Large intestine (tissue), 12 donors: ENCODE measurements around the gene COLGALT1. TPM values are rescaled to one million over a fixed set of nuclear protein-coding genes. Genes with fewer than 3 reads are reported as not detected.
"Not testable (repeated sequence)": the region's sequence is repeated elsewhere in the genome, so short reads cannot be mapped to it uniquely, and the experiment has no call there.

Experiments used
- DNase-seq, 2 donors: peaks; one replicate each; pipeline versions ENCODE4 v3.0.0 to v3.0.0-alpha.2; 2013
- H3K27ac ChIP-seq: one replicate; pipeline ENCODE4 v1.5.1; 2013; ENCODE audit warnings: low read length
- H3K27me3 ChIP-seq: 2 replicates; pipeline ENCODE4 v1.6.1; 2013; ENCODE audit warnings: low read length; ENCODE audit not compliant: control insufficient read depth, insufficient read depth
- H3K36me3 ChIP-seq: 2 replicates; pipeline ENCODE4 v1.6.1; 2013; ENCODE audit warnings: low read length; ENCODE audit not compliant: control insufficient read depth, insufficient read depth
- H3K4me1 ChIP-seq: one replicate; pipeline ENCODE4 v1.6.1; 2013; ENCODE audit warnings: low read length; ENCODE audit not compliant: control insufficient read depth, insufficient read depth
- H3K4me3 ChIP-seq: one replicate; pipeline ENCODE4 v1.5.1; 2013; ENCODE audit warnings: low read length
- H3K9me3 ChIP-seq: one replicate; pipeline ENCODE4 v1.6.1; 2013; ENCODE audit warnings: mild to moderate bottlenecking, low read depth, low read length, moderate library complexity; ENCODE audit not compliant: control insufficient read depth
- WGBS: methylation state at CpG from one replicate; pipeline ENCODE4 v1.1.5; 2013; ENCODE audit warnings: low lambda C conversion rate; ENCODE audit not compliant: insufficient coverage; 5-methylcytosine and 5-hydroxymethylcytosine counted together
- long read RNA-seq, 11 donors: transcript quantifications; one replicate each; lab custom pipeline, GENCODE V29; 2026
- polyA plus RNA-seq: library from polyadenylated mRNA; unstranded; fragments of 120-200 nt; gene quantifications from one replicate; pipeline ENCODE4 v1.2.1, GENCODE V29; 2013

COLGALT1 gene
- 50.4 TPM for polyA plus RNA-seq
- long read RNA-seq, donor 1, partial matches to known transcripts: 0 of 6 reads
- long read RNA-seq, donor 1, other reads (novel, unspliced or antisense): 0 of 6 reads
- long read RNA-seq, donor 2, transcript COLGALT1-202 (2 exons, 2,941 nt): minor isoform, 5 of 11 reads
- long read RNA-seq, donor 2, transcript COLGALT1-201 (12 exons, 3,704 nt): major isoform, 6 of 11 reads
- long read RNA-seq, donor 2, partial matches to known transcripts: 0 of 11 reads
- long read RNA-seq, donor 2, other reads (novel, unspliced or antisense): 0 of 11 reads
- long read RNA-seq, donor 3: 0 reads
- long read RNA-seq, donor 4, partial matches to known transcripts: 0 of 1 reads
- long read RNA-seq, donor 4, other reads (novel, unspliced or antisense): 0 of 1 reads
- long read RNA-seq, donor 5, partial matches to known transcripts: 0 of 7 reads
- long read RNA-seq, donor 5, other reads (novel, unspliced or antisense): 0 of 7 reads
- long read RNA-seq, donor 6, transcript COLGALT1-201 (12 exons, 3,704 nt): major isoform, 8 of 10 reads
- long read RNA-seq, donor 6, partial matches to known transcripts: 0 of 10 reads
- long read RNA-seq, donor 6, other reads (novel, unspliced or antisense): 0 of 10 reads
- long read RNA-seq, donor 7, transcript COLGALT1-201 (12 exons, 3,704 nt): major isoform, 6 of 7 reads
- long read RNA-seq, donor 7, partial matches to known transcripts: 0 of 7 reads
- long read RNA-seq, donor 7, other reads (novel, unspliced or antisense): 0 of 7 reads
- long read RNA-seq, donor 8, transcript COLGALT1-202 (2 exons, 2,941 nt): minor isoform, 6 of 14 reads
- long read RNA-seq, donor 8, transcript COLGALT1-201 (12 exons, 3,704 nt): major isoform, 8 of 14 reads
- long read RNA-seq, donor 8, partial matches to known transcripts: 0 of 14 reads
- long read RNA-seq, donor 8, other reads (novel, unspliced or antisense): 0 of 14 reads
- long read RNA-seq, donor 9, partial matches to known transcripts: 5 of 9 reads
- long read RNA-seq, donor 9, other reads (novel, unspliced or antisense): 0 of 9 reads
- long read RNA-seq, donor 10, transcript COLGALT1-201 (12 exons, 3,704 nt): major isoform, 7 of 10 reads
- long read RNA-seq, donor 10, partial matches to known transcripts: 0 of 10 reads
- long read RNA-seq, donor 10, other reads (novel, unspliced or antisense): 0 of 10 reads
- long read RNA-seq, donor 11, partial matches to known transcripts: 0 of 5 reads
- long read RNA-seq, donor 11, other reads (novel, unspliced or antisense): 0 of 5 reads

DNA sequence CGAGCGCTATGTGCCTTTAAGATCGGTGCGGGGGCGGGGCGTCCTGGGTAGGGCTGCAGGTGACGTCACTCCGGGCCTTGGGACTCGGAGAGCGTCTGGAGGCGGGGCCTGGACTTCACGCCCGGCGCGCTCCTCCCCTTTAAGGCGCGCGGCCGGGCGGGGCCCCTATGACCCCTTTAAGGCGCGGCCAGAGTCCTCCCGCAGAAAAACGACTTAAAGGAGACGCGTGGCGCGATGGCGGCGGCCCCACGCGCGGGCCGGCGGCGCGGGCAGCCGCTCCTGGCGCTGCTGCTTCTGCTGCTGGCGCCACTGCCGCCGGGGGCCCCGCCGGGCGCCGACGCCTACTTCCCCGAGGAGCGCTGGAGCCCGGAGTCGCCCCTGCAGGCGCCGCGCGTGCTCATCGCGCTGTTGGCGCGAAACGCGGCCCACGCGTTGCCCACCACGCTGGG is at the start of gene COLGALT1:
Gene COLGALT1 (plus strand): TSS at position 170 of the 449 bp plus-strand sequence. CDS start 65 bp downstream, at position 235.
- H3K27me3 ChIP-seq: no peaks in the 10 kb centered on the region
- DNase-seq: peak; percentile 95 to 96
- peak within 1 kb of the TSS; percentile 97 for H3K4me3 ChIP-seq
- peaks cover 9% of the 10 kb centered on the region for H3K4me1 ChIP-seq
- no peaks in the 10 kb centered on the region for H3K9me3 ChIP-seq
- WGBS: no CpG with 5 or more reads among the region's 64 CpGs
- peaks cover 18% of the 10 kb centered on the region for H3K36me3 ChIP-seq
- H3K27ac ChIP-seq: peak within 1 kb of the TSS; percentile 83

DNA sequence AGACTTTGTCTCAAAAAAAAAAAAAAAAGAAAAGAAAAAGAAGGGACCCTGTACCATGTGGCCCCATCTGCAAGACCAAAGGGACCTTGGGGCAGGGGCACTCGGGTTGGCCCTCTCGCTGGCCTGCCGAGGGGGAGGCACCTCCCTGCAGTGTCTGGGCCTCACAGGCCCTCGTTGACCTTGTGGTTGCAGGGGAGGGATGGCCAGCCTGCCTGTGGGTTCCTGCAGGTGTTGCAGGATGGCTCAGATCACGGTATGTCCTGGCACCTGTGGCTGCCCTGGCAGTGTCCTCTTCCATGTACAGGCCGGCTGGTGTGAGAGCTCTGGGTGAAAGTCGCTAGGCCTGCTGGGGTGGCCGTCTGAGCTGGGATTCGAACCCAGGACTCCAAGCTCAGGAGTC is 48.7 kb upstream of the COLGALT1 start:
- no CpG with 5 or more reads among the region's 9 CpGs for WGBS
- H3K27me3 ChIP-seq: no peaks in the 10 kb centered on the region
- H3K9me3 ChIP-seq: no peaks in the 10 kb centered on the region
- peaks cover 7% of the 10 kb centered on the region for H3K4me1 ChIP-seq
- no peak overlapping the region for H3K27ac ChIP-seq
- no peak for DNase-seq
- H3K4me3 ChIP-seq: no peak overlapping the region
- peaks cover 3% of the 10 kb centered on the region for H3K36me3 ChIP-seq

DNA sequence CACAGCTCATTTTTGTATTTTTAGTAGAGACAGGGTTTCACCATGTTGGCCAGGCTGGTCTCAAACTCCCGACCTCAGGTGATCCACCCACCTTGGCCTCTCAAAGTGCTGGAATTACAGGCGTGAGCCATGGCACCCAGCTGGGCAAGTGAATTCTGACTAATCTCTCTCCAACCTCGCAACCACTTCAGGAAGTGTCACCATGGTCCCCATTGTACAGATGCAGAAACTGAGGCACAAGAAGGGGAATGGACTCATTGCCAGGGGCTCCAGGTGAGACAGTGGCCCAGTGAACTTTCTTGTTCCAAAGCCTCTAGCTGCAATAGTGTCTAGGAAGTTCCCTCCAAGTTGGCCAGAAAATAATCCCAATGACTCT is 46.9 kb upstream of the COLGALT1 start:
- H3K4me3 ChIP-seq, H3K9me3 ChIP-seq, H3K27ac ChIP-seq, H3K36me3 ChIP-seq, DNase-seq, H3K27me3 ChIP-seq: not testable (repeated sequence)
- H3K4me1 ChIP-seq: peaks cover 13% of the 10 kb centered on the region
- no CpG with 5 or more reads among the region's 3 CpGs for WGBS

DNA sequence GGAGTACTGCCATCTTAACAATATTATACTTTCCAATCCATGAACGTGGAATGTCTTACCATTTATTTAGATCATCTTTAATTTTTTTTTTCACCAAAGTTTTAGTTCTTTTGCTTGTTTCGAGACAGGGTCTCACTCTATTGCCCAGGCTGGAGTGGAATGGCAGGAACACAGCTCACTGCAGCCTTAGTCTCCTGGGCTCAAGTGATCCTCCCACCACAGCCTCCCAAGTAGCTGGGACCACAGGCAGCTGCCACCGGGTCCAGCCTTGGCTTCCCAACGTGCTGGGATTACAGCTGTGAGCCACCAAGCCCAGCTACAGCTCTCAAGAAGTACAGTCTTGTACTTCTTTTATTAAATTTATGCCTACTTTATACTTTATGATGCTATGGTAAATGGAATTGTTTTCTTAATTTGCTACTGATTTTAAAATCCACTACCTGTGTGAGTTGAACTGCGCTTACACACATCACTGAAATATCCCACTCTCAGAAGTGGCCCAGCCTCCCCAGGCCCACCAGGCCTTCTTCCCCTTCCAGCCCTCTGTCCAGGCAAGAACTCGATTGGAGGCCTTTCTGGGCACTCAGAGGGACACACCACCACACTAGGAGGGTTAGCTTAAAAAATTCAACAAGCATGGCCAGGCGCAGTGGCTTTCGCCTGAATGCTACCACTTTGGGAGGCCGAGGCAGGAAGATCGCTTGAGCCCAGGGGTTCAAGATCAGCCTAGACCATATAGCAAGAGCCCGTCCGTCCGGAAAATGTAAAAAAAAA is 45.0 kb upstream of the COLGALT1 start:
- Histone ChIP-seq H3K27ac (no peak overlapping the region), H3K4me1 (peaks cover 13% of the 10 kb centered on the region), H3K9me3 (no peaks in the 10 kb centered on the region), H3K36me3 (peaks cover 3% of the 10 kb centered on the region), H3K4me3 (peak overlapping the region; percentile 93), H3K27me3 (no peaks in the 10 kb centered on the region)
- 89% methylated on average over 1 of the region's 13 CpGs for WGBS
- no peak for DNase-seq

DNA sequence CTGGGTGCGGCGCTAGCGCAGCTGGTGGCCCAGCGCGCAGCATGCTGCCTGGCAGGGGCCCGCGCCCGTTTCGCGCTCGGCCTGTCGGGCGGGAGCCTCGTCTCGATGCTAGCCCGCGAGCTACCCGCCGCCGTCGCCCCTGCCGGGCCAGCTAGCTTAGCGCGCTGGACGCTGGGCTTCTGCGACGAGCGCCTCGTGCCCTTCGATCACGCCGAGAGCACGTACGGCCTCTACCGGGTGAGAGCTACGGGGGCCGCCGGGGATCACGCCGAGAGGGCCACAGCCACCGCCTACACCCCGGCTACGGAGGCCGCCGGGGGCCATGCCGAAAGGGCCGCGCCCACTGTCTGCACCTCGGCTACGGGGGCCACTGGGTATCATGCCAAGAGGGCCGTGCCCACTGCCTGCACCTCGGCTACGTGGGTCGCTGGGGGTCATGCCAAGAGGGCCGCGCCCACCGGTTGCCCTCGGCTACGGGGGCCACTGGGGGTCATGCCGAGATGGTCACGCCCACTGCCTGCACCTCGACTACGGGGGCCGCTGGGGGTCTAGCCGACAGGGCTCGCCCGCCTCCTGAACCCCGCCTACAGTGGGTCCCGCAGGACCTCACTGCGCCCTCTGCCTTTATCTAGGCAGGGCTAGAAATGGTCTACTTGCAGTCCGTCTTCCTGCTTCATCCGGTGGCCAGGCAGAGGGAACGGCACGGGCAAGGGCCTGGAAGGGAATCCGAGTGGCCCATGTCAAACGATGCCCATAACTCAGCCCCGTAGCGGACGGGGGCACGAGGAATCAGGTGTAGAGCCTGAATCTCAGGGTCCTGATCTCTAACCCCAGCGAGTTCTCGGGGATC is 43.5 kb upstream of the COLGALT1 start:
- Histone ChIP-seq H3K27me3 (no peaks in the 10 kb centered on the region), H3K36me3 (peaks cover 7% of the 10 kb centered on the region), H3K4me3 (peak overlapping the region; percentile 93), H3K9me3 (peaks cover 2% of the 10 kb centered on the region), H3K4me1 (peaks cover 13% of the 10 kb centered on the region), H3K27ac (peak overlapping the region; percentile 98)
- peak; percentile 89 to 97 for DNase-seq
- no CpG with 5 or more reads among the region's 82 CpGs for WGBS

DNA sequence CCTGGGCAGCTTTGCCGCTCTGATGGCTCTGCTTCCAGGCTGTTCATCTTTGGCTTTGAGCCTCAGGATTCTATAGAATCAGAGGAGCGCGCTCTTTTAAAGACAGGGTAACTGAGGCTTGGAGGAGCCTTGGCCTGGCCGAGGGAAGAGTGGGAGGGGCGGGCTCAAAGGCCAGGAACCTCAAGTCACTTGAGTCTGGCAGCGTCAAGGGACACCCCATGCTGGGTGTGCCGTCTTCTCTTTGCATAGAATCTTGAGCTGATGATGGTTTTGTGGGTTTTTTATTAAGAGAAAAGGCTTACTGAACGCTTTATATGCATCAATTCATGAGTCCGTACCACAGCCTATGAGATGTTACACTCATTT is 42.9 kb upstream of the COLGALT1 start:
- no peaks in the 10 kb centered on the region for H3K27me3 ChIP-seq
- peaks cover 13% of the 10 kb centered on the region for H3K4me1 ChIP-seq
- WGBS: no CpG with 5 or more reads among the region's 9 CpGs
- peaks cover 7% of the 10 kb centered on the region for H3K9me3 ChIP-seq
- peak overlapping the region; percentile 98 for H3K27ac ChIP-seq
- DNase-seq: no peak
- peaks cover 13% of the 10 kb centered on the region for H3K36me3 ChIP-seq
- H3K4me3 ChIP-seq: peak overlapping the region; percentile 93

DNA sequence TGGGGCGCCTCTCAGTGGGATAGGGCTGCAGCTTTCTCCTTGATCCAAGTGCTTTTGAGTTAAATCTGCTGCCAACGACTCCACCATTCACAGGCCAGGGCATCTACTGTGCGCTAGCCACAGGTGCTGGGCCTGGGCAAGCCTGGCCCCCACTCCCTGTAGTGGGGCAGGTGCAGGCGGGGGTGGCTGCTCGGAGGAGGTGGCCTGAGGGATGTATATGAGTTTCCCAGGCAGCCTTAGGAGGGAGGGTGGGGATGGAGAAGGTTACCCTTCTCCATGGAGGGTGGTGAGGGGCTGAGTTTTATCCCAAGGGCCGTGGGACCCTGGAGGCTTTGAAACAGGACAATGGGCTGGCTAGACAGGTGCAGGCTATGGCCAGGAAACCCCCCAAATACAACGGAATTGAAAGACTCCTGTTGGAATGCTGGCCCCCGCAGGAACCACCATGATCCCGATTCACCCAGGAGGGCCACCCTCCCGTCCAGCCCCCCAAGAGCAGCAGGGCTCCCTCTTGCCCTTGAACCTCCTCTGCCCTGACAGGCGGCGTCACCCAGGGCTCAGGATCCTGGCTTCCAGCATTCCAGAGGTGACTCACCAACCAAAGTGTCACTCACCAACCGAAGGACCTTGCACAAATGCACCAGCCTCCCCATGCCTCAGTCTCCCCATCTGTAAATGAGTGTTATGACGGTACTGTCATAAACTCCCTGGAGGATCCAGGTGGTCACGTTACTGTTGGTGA is 39.9 kb upstream of the COLGALT1 start:
- H3K36me3 ChIP-seq: peaks cover 24% of the 10 kb centered on the region
- peaks cover 7% of the 10 kb centered on the region for H3K4me1 ChIP-seq
- peaks cover 15% of the 10 kb centered on the region for H3K9me3 ChIP-seq
- H3K4me3 ChIP-seq: no peak overlapping the region
- H3K27me3 ChIP-seq: no peaks in the 10 kb centered on the region
- WGBS: no CpG with 5 or more reads among the region's 15 CpGs
- no peak for DNase-seq
- no peak overlapping the region for H3K27ac ChIP-seq

DNA sequence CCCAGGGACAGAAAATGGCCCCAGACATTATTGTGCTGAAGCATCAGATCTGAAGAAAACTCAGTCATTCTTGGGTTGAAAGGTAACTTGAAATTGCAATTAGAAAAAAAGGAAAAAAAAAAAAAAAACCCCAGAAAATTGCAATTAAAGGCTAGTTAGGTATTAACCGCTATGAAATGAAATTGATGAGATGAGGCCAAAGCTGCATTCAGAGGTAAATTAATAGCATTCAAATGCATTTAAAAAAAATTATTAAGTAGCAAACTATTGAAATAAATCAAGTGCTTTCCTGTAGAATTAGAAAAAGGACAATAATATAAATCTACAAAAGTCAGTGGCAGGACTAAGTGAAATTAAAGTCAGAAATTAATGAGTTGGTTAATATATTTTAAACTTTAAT is 37.6 kb upstream of the COLGALT1 start:
- peaks cover 30% of the 10 kb centered on the region for H3K36me3 ChIP-seq
- H3K9me3 ChIP-seq: peaks cover 15% of the 10 kb centered on the region
- WGBS: 100% methylated on average over 1 of the region's 1 CpG
- H3K27ac ChIP-seq: no peak overlapping the region
- DNase-seq: no peak
- H3K4me1 ChIP-seq: peaks cover under 1% of the 10 kb centered on the region
- H3K4me3 ChIP-seq: no peak overlapping the region
- no peaks in the 10 kb centered on the region for H3K27me3 ChIP-seq
